ENCODE measurements around the gene ADAMTSL1. TPM values are rescaled to one million over a fixed set of nuclear protein-coding genes. Genes with fewer than 3 reads are reported as not detected.

ADAMTSL1 gene
- total and polyA plus RNA-seq, 2 of the 13 experiments (the other 11 are each of a cell fraction or from before 2014, with no cell fraction given): not detected

DNA sequence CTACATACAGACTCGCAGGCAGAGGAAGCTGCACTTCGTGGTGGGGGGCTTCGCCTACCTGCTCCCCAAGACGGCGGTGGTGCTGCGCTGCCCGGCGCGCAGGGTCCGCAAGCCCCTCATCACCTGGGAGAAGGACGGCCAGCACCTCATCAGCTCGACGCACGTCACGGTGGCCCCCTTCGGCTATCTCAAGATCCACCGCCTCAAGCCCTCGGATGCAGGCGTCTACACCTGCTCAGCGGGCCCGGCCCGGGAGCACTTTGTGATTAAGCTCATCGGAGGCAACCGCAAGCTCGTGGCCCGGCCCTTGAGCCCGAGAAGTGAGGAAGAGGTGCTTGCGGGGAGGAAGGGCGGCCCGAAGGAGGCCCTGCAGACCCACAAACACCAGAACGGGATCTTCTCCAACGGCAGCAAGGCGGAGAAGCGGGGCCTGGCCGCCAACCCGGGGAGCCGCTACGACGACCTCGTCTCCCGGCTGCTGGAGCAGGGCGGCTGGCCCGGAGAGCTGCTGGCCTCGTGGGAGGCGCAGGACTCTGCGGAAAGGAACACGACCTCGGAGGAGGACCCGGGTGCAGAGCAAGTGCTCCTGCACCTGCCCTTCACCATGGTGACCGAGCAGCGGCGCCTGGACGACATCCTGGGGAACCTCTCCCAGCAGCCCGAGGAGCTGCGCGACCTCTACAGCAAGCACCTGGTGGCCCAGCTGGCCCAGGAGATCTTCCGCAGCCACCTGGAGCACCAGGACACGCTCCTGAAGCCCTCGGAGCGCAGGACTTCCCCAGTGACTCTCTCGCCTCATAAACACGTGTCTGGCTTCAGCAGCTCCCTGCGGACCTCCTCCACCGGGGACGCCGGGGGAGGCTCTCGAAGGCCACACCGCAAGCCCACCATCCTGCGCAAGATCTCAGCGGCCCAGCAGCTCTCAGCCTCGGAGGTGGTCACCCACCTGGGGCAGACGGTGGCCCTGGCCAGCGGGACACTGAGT is 303.2 kb downstream of the ADAMTSL1 start:
- ChIA-PET CTCF (ENCODE audit: low intra/inter-chr PET ratio, low total read pairs) (no interaction called here), POLR2A (no interaction called here)
- DNase-seq (ENCODE audit: low spot score) (no peak), FAIRE-seq (no peak), ATAC-seq (no peak)
- Histone ChIP-seq H3K27me3 (ENCODE audit: control insufficient read depth in 1 of 2, insufficient read depth in 2 of 2, low read length in 2 of 2) (no peaks in the 10 kb centered on the region), H4K20me1 (ENCODE audit: insufficient read depth, low read length) (no peaks in the 10 kb centered on the region), H3K4me2 (ENCODE audit: low read depth, low read length) (no peak overlapping the region), H2AFZ (ENCODE audit: low read length) (no peak overlapping the region), H3K79me2 (ENCODE audit: insufficient read depth, low read length) (no peaks in the 10 kb centered on the region), H3K27ac (ENCODE audit: extremely low read length, insufficient read depth, low read length) (no peak overlapping the region), H3K4me3 (replicated peaks in 1 of 3; ENCODE audit: insufficient read depth in 1 of 3, low read depth in 2 of 3, low read length in 3 of 3) (no peak overlapping the region), H3K36me3 (replicated peaks in 1 of 2; ENCODE audit: control insufficient read depth in 1 of 2, insufficient read depth in 2 of 2, low read length in 2 of 2) (no peaks in the 10 kb centered on the region), H3K9ac (ENCODE audit: insufficient read depth, low read depth, low read length) (no peak overlapping the region), H3K4me1 (ENCODE audit: insufficient read depth, low read length) (0 out of 2 replicates have a peak, but pooled peaks cover 6% of the 10 kb centered on the region), H3K9me3 (ENCODE audit: low read length) (no peaks in the 10 kb centered on the region)
- intact Hi-C loops (cut with micrococcal nuclease; ENCODE audit: unreplicated experiment): no loop called here
- TF ChIP-seq EED (CRISPR knock-in tag; IDR thresholded peaks at IDR 0.05): no peak
- in situ Hi-C loops (cut with HindIII; ENCODE audit: extremely low pct_ligation_motif_present, low pct_unique_long_range_greater_than_20kb): no loop called here
- BruUV-seq (replicated peaks): no TSS peak
- 78% methylated on average over 26 of the region's 73 CpGs for whole genome bisulfite sequencing (ENCODE audit: low lambda C conversion rate)

DNA sequence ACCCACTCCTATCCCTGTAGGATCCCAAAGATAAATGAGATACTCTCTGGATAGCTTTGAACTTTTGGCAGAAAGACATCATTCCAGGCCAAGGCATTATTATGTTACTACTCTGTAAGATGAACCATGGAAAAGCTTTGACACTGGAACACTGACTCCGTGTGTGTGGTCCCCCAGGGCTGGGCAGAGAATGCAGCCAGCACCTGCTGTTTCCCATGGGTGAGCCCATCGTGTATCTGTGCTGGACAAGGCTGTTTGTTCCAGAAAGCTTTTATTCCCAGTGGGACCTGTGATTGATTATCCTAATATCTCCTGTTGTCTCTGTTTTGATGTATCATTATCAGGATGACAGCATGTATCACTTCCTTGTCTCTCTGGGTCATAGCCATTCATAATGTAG is 304.2 kb downstream of the ADAMTSL1 start:
- Histone ChIP-seq H3K27me3 (ENCODE audit: control insufficient read depth in 1 of 2, insufficient read depth in 2 of 2, low read length in 2 of 2) (0 out of 5 replicates have a peak, but pooled peaks cover 0 to 3% of the 10 kb centered on the region in 2 experiments), H4K20me1 (ENCODE audit: insufficient read depth, low read length) (no peaks in the 10 kb centered on the region), H3K9me3 (ENCODE audit: low read length) (no peaks in the 10 kb centered on the region), H3K9ac (ENCODE audit: insufficient read depth, low read depth, low read length) (no peak overlapping the region), H3K79me2 (ENCODE audit: insufficient read depth, low read length) (no peaks in the 10 kb centered on the region), H3K4me2 (ENCODE audit: low read depth, low read length) (no peak overlapping the region), H3K27ac (ENCODE audit: extremely low read length, insufficient read depth, low read length) (no peak overlapping the region), H3K4me1 (ENCODE audit: insufficient read depth, low read length) (0 out of 2 replicates have a peak, but pooled peaks cover 6% of the 10 kb centered on the region), H2AFZ (ENCODE audit: low read length) (no peak overlapping the region), H3K36me3 (replicated peaks in 1 of 2; ENCODE audit: control insufficient read depth in 1 of 2, insufficient read depth in 2 of 2, low read length in 2 of 2) (no peaks in the 10 kb centered on the region), H3K4me3 (replicated peaks in 1 of 3; ENCODE audit: insufficient read depth in 1 of 3, low read depth in 2 of 3, low read length in 3 of 3) (no peak overlapping the region)
- WGBS (ENCODE audit: low lambda C conversion rate): 0% methylated on average over 2 of the region's 2 CpGs
- in situ Hi-C loops (cut with HindIII; ENCODE audit: extremely low pct_ligation_motif_present, low pct_unique_long_range_greater_than_20kb): no loop called here
- no peak for ATAC-seq
- intact Hi-C loops (cut with micrococcal nuclease; ENCODE audit: unreplicated experiment): no loop called here
- no TSS peak for BruUV-seq (replicated peaks)
- no peak for FAIRE-seq
- DNase-seq (ENCODE audit: low spot score): no peak
- TF ChIP-seq, protein P1, sequence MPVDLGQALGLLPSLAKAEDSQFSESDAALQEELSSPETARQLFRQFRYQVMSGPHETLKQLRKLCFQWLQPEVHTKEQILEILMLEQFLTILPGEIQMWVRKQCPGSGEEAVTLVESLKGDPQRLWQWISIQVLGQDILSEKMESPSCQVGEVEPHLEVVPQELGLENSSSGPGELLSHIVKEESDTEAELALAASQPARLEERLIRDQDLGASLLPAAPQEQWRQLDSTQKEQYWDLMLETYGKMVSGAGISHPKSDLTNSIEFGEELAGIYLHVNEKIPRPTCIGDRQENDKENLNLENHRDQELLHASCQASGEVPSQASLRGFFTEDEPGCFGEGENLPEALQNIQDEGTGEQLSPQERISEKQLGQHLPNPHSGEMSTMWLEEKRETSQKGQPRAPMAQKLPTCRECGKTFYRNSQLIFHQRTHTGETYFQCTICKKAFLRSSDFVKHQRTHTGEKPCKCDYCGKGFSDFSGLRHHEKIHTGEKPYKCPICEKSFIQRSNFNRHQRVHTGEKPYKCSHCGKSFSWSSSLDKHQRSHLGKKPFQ (CRISPR knock-in tag; IDR thresholded peaks at IDR 0.05; ENCODE audit: insufficient replicate concordance): no peak
- TF ChIP-seq, protein P2, sequence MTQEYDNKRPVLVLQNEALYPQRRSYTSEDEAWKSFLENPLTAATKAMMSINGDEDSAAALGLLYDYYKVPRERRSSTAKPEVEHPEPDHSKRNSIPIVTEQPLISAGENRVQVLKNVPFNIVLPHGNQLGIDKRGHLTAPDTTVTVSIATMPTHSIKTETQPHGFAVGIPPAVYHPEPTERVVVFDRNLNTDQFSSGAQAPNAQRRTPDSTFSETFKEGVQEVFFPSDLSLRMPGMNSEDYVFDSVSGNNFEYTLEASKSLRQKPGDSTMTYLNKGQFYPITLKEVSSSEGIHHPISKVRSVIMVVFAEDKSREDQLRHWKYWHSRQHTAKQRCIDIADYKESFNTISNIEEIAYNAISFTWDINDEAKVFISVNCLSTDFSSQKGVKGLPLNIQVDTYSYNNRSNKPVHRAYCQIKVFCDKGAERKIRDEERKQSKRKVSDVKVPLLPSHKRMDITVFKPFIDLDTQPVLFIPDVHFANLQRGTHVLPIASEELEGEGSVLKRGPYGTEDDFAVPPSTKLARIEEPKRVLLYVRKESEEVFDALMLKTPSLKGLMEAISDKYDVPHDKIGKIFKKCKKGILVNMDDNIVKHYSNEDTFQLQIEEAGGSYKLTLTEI (CRISPR knock-in tag; conservative IDR thresholded peaks at IDR 0.05): no peak
- no peak for TF ChIP-seq GATAD2A (CRISPR knock-in tag; IDR thresholded peaks at IDR 0.05)
- TF ChIP-seq RELA (CRISPR knock-in tag; IDR thresholded peaks at IDR 0.05): no peak
- no peak for TF ChIP-seq RCOR2 (CRISPR knock-in tag; IDR thresholded peaks at IDR 0.05)
- TF ChIP-seq ZNF652 (CRISPR knock-in tag; IDR thresholded peaks at IDR 0.05; ENCODE audit: borderline replicate concordance, low read depth): no peak
- TF ChIP-seq ESRRA (CRISPR knock-in tag; IDR thresholded peaks at IDR 0.05; ENCODE audit: low read depth): no peak
- ChIA-PET CTCF (ENCODE audit: low intra/inter-chr PET ratio, low total read pairs) (no interaction called here), POLR2A (no interaction called here)

All from HepG2 (cell line).